HG03457 (cell line): ENCODE data around the gene ANKRD2.
"Not testable (repeated sequence)": the region's sequence is repeated elsewhere in the genome, so short reads cannot be mapped to it uniquely, and the experiment has no call there.

Source experiments
- ATAC-seq: cut with Tn5 transposase; IDR thresholded peaks from one replicate; pipeline ENCODE4 v1.9.1; 2021; ENCODE audit warnings: moderate number of reproducible peaks; ENCODE audit not compliant: unreplicated experiment

The ANKRD2 gene

DNA sequence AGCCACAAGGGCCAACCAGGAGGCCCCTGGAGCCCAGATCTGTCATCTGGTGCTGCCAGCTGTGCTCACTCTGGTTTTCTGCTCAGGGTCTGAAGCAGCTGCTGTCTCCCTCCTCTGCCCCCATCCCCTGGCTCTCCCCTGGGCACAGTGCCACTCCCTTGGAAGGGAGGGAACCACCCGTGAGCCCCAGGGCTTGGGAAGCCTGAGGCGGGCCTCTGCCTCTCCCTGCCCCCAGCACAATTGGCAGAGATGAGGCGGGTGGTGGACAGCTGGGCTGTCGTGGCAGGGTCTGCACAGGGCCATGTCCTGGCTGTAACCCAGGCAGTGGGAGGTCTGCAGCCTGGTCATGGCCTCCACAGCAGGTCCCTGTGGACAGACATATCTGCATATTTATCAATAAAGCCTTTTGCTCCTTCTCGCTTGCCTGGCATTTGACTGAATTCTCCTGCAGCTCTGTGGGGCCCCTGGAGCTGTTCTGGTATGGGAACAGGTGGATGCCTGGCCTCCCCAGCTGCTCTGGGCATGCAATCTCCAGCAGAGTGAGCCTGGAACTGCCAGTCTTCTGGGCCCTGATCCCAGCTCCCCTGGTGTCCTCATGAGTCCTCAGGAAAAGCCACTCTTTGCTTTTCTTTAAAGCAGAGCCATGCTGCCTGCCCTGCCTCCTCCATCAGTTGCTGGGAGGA is 1.6 kb upstream of the ANKRD2 start:
- no peak for ATAC-seq

- no peak for ATAC-seq
Measured at GRCh38 chr10:97571622-97572021, 957 bp upstream of the ANKRD2 start.

DNA sequence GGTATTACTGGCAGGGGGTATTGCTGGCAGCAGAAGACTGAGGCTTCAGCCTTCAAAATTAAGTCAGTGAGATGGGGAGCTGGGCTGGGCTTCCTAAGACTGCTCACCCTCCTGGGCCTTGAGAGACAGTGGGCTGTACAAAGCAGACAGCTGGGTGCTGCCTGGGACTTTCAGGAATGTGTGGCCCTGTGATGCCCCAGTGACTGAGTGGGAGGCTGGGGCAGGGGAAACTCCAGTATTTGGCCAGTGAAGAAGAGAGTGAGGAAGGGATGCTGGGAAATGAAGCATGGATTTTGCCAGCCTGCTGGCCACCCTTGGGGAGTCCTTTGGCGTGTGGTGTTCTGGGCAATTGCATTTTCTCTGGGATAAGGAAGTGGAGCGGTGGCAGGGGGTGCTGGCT is 442 bp downstream of the ANKRD2 start:
- no peak for ATAC-seq

DNA sequence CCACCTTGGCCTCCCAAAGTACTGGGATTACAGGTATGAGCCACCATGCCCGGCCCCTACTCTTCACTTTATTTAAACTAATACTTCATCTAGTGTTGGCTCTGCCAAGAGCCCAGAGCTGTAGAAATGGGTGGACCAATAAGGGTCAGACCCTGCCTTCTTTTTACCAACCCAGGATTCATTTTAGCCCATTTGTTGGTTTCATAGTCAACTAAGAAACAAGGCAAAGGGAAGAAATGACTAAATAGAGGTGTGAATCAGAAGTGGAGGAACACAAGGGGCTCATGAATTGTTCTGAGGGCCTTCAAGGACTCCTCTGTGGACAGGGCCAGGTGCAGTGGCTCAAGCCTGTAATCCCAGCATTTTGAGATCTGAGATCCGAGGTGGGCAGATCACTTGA is 1.1 kb downstream of the ANKRD2 start:
- no peak for ATAC-seq

DNA sequence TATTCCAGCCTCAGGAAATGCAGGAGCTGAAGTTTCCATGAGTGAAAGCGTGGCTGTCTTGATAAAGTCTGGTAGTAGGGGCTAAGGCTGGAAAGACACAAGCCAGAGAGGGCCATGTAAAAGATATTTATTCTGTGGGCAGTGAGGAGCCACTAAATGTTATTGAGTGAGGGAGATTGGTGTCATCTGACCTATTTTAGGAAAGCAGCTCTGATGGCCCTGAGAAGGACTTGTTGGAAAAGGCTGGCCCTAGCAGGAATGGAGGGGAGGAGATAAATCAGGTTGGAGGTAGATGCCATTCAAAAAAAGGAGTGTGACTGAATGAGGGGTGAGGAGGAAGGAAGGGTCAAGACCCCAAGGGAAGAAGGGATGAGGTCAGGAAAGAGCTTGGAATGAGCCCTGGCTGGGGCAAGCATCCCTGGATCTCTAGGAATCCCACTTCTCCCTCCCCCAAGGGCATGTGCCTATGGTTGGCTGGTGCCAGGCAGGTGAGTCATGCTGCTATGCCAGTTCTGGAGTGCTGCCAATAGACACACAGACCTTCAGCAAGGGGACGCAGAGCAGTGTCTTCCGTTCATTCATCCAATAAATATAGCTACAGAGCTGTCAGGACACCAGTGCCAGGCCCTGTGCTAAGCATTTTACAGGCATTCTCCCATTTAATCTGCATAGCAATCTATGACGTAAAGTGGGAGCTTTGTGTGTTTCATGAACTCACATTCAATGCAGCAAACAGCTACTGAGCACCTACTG is 2.0 kb downstream of the ANKRD2 start:
- ATAC-seq = no peak

GRCh38 chr10:97575127-97575668 is 2.6 kb downstream of the ANKRD2 start:
- ATAC-seq = no peak

- not testable (repeated sequence) for ATAC-seq
Measured at GRCh38 chr10:97576487-97576886, 3.9 kb downstream of the ANKRD2 start.

DNA sequence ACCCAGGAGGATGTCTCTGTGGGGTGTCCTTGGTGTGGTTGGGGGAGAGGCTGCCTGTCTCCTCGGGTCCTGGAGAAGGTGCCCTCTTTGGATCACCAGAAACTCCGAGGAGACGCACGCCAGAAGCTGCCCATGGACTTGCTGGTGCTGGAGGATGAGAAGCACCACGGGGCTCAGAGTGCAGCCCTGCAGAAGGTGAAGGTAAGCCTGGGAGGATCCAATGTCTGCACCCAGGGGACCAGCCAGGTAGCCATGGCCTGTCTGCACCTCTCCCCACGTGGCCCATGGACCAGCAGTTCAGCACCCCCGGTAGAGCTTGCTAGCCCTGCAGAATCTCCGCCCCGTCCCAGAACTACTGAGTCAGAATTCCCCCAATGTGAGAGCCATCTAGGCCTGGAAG is 5.1 kb downstream of the ANKRD2 start:
- ATAC-seq = no peak

GRCh38 chr10:97578171-97578844 is 5.7 kb downstream of the ANKRD2 start:
- ATAC-seq = no peak

DNA sequence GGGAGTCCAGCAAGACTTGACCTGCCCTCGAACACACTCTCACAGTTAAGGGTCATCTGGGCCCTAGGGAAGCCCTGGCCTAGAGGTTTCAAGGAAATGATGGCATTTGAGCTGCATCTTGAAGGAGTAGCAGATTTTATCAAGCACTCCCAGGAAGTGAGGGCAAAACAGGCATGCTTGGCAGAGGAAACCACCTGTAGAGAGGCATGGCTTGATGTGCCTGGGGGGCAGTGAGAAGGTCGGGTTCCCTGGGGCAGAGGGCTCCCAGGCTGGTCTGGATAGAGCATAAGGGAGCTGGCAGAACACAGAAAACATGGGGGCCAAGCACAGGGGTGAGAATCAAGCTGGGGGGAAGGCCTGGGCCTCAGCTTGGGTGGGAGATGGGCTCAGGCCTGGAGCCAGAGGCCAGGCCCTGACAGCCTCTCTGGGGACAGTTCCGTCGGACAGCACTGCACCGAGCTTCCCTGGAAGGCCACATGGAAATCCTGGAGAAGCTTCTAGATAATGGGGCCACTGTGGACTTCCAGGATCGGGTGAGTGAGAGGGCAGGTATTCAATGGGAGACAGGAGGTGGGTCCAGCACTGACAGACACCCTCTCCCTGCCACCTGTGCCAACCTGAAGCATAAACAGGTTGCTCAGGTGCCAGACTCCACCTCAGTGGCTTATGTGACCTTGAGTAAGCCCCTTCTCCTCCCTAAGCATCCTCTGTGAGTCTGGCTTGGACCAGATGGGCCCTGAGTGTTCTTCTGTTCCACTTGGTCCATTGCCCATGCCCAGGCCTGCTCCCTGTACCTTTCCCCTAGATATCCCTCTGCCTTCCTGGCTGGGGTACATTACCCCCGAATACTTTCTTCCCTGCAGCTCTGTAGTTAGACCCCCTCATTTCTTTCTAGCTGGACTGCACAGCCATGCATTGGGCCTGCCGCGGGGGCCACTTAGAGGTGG is 8.1 kb downstream of the ANKRD2 start:
- ATAC-seq = no peak

- no peak for ATAC-seq
Measured at GRCh38 chr10:97582169-97582568, 9.6 kb downstream of the ANKRD2 start.

- ATAC-seq = no peak
Measured at GRCh38 chr10:97583476-97583875, 10.9 kb downstream of the ANKRD2 start.

DNA sequence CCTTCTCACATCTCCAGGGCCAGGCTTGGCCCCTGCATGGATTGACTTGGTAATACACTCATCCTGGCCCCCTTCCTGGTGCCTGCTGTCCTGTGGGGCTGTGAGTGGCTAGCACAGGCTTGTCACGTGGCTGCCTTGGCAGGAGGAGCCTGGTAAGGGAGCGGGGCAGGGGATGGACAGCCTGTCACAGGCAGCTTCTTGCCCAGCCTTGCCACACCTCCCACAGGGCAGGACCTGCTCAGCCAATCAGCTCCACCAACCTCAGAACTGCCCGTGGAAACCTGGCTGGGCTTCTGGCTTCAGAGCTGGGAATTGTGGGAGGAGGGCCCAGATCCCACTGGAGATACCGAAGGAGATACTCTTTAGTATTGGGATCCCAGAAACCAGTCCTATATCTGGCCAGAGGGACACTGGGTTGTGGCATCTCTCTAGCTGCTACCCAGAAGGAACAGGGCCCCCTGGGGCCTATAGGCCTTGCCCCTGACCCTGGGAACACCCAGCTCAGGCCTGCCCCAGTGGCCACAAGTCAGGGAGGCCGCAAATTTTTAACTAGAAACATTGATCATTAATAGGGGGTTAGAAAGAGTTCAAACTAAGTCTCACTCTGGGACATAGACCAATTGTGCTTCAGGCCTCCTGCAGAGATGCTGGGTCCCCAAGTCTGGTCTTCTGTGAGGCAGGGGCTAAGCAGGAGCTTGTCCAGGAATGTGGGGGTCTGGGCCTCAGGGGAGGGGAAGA is 11.7 kb downstream of the ANKRD2 start, which contains the start of gene HOGA1:
TSS of gene HOGA1 (plus strand) at position 330 of the 738 bp plus-strand sequence. CDS start at position 645, 315 bp downstream.
- ATAC-seq = no peak

DNA sequence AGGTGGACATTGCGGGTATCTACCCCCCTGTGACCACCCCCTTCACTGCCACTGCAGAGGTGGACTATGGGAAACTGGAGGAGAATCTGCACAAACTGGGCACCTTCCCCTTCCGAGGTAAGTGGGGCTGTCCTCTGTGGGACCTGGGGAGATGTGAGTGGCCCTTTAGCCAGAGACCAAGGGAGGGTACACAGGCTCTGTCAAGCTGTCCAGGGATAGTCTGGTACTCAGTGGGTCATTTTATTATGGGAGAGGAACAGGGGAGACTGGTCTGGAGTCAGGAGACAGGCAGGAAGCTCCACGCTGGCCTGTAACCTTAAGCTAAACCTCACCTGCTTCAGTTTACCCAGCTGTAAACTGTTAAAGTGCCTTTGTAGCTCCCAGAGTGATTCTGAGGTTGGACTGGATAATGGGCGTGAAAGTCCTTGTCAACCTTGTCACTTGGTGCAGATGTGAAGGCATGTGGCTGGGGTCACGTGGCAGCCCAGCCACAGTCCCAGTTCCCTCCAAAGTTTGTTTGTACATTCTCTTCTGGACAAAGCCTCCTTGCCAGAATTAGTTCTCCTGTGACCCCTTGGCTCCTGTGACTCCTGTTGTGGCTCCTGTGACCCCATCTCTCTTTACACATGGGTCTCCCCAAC is 12.3 kb downstream of the ANKRD2 start:
- no peak for ATAC-seq

- ATAC-seq = no peak
Measured at GRCh38 chr10:97585439-97585811, 12.8 kb downstream of the ANKRD2 start.

DNA sequence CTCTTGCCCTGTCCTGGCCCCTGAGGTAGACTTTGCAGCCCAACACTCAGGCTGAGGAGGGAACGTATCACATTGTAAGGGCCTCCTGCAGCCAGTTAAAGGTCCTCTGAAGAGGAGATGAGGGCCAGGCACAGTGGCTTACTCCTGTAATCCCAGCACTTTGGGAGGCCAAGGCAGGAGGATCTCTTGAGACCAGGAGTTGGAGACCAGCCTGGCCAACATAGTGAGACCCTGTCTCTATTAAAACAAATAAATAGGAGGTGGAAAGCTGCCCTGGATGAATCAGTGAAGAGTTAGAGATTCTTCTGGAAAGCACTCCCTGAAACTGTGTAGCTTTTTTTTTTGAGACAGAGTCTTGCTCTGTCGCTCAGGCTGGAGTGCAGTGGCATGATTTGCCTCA is 14.6 kb downstream of the ANKRD2 start:
- no peak for ATAC-seq

DNA sequence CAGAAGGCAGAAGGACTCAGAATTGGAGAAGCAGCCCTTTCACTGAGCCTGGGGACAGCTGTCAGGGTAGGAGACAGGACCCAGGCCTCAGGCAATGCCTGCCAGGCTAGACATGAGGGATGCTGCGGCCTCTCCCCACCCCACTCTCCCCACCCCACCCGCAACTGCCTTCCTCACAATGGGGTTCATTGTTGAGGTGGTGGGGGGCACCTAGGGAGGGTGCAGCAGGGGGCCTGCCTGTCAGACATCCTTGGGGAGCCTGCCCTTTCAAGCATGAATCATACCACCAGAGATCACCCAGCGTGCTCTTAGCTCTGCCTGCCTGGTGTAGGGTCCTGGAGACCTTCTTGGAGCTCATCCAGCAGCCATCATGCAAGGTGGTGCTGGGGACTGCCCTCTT is 16.9 kb downstream of the ANKRD2 start, which contains the start of gene C10orf62:
TSS of gene C10orf62 (plus strand) at position 243 of the 400 bp plus-strand sequence. CDS start 177 bp downstream, outside the sequence.
- no peak for ATAC-seq

GRCh38 chr10:97590082-97590747 is 17.6 kb downstream of the ANKRD2 start:
- no peak for ATAC-seq
